ENCODE measurements around the gene ARHGAP6. TPM values are rescaled to one million over a fixed set of nuclear protein-coding genes. Genes with fewer than 3 reads are reported as not detected.
"Not testable (repeated sequence)": the region's sequence is repeated elsewhere in the genome, so short reads cannot be mapped to it uniquely, and the experiment has no call there.

ARHGAP6 gene
- total and polyA plus RNA-seq, 2 experiments from 2014 or later, result 0.26 to 0.59 TPM

DNA sequence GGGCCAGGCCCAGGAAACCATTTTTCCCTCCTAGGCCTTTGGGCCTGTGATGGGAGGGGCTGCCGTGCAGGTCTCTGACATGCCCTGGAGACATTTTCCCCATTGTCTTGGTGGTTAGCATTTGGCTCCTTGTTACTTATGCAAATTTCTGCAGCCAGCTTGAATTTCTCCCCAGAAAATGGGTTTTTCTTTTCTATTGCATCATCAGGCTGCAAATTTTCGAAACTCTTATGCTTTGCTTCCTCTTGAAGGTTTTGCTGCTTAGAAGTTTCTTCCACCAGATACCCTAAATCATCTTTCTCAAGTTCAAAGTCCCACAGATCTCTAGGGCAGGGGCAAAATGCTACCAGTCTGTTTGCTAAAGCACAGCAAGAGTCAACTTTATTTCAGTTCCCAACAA is 430.3 kb downstream of the ARHGAP6 start:
- not testable (repeated sequence) for ATAC-seq; H3K4me2 ChIP-seq; DNase-seq (ENCODE audit: low spot score); H4K20me1 ChIP-seq (replicated peaks; ENCODE audit: insufficient read depth); H3K36me3 ChIP-seq (ENCODE audit: insufficient read depth); H3K27ac Mint-ChIP-seq; H3K9me3 Mint-ChIP-seq; H3K79me2 ChIP-seq (replicated peaks; ENCODE audit: insufficient read depth); H3K9me2 ChIP-seq (ENCODE audit: insufficient read depth); H3K4me1 ChIP-seq (ENCODE audit: insufficient read depth); H3K4me1 Mint-ChIP-seq; H3K4me3 Mint-ChIP-seq; H3K27me3 Mint-ChIP-seq (ENCODE audit: insufficient read depth, low read depth, poor library complexity); H3F3A ChIP-seq (replicated peaks; ENCODE audit: low read depth); H2AFZ ChIP-seq; H3K36me3 Mint-ChIP-seq (ENCODE audit: low read depth); H3K4me3 ChIP-seq; H3K27ac ChIP-seq (ENCODE audit: low read depth); H3K27me3 ChIP-seq (ENCODE audit: insufficient read depth)

DNA sequence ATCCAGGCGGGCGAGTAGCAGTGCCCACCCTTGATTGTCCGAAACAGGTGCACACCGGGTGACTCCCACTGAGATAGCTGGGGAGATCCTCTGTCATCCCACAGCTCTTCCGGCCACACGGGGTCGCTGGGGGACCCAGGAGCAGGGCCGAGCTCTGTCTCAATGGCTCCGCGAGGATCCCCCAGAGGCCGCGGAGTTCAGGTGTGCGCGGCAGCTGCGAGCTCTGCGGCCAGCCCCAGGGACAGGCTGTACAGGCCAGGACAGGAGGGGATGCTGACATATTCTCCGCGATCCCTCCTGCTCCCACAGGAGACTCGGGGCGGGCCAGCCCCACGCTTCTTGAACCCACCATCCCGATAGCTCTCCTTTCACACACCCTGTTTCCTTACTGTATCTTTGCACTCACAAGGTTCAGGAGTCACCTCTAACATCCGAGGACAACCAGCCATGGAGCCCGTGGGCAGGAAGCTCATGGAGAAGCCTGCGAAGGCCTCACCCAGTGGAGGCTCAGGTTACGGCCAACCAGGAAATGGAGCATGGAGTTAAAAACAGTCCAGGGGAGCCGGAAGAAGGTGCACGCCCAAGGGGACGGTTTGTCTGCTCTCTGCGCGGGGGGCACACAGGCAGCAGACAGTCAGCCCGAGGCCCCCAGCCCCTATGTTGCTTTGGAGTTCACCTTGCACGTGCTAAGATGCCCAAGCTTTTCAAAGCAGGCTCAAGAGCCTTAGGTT is 450.4 kb downstream of the ARHGAP6 start:
- no peaks in the 10 kb centered on the region for H3K36me3 ChIP-seq (ENCODE audit: insufficient read depth)
- no peaks in the 10 kb centered on the region for H3K79me2 ChIP-seq (replicated peaks; ENCODE audit: insufficient read depth)
- no peaks in the 10 kb centered on the region for H3K9me2 ChIP-seq (ENCODE audit: insufficient read depth)
- no peaks in the 10 kb centered on the region for H4K20me1 ChIP-seq (replicated peaks; ENCODE audit: insufficient read depth)
- H3K4me3 ChIP-seq, result no peak overlapping the region
- H3K27ac ChIP-seq (ENCODE audit: low read depth), result no peak overlapping the region
- Mint-ChIP-seq H3K4me1 (no peaks in the 10 kb centered on the region), H3K36me3 (ENCODE audit: low read depth) (no peaks in the 10 kb centered on the region), H3K27me3 (ENCODE audit: insufficient read depth, low read depth, poor library complexity) (no peaks in the 10 kb centered on the region), H3K4me3 (no peak overlapping the region), H3K9me3 (0 out of 3 replicates have a peak, but pooled peaks cover 3% of the 10 kb centered on the region), H3K27ac (no peak overlapping the region)
- TF ChIP-seq, protein P1, sequence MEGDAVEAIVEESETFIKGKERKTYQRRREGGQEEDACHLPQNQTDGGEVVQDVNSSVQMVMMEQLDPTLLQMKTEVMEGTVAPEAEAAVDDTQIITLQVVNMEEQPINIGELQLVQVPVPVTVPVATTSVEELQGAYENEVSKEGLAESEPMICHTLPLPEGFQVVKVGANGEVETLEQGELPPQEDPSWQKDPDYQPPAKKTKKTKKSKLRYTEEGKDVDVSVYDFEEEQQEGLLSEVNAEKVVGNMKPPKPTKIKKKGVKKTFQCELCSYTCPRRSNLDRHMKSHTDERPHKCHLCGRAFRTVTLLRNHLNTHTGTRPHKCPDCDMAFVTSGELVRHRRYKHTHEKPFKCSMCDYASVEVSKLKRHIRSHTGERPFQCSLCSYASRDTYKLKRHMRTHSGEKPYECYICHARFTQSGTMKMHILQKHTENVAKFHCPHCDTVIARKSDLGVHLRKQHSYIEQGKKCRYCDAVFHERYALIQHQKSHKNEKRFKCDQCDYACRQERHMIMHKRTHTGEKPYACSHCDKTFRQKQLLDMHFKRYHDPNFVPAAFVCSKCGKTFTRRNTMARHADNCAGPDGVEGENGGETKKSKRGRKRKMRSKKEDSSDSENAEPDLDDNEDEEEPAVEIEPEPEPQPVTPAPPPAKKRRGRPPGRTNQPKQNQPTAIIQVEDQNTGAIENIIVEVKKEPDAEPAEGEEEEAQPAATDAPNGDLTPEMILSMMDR (conservative IDR thresholded peaks at IDR 0.05; ENCODE audit: low read depth in 2 of 2), result peak; percentile 36 to 65; a peak in 3 of 4 replicates
- no peak for TF ChIP-seq JUNB (IDR thresholded peaks at IDR 0.05; ENCODE audit: unreplicated experiment)
- H3K4me1 ChIP-seq (ENCODE audit: insufficient read depth), result no peaks in the 10 kb centered on the region
- ATAC-seq (peak; percentile 95), DNase-seq (ENCODE audit: low spot score) (peak; percentile 67)
- H3K4me2 ChIP-seq, result no peak overlapping the region
- no peaks in the 10 kb centered on the region for H3K27me3 ChIP-seq (ENCODE audit: insufficient read depth)
- H2AFZ ChIP-seq, result peak overlapping the region; percentile 74; the same call in 1 of the 2 replicates
- no peaks in the 10 kb centered on the region for H3F3A ChIP-seq (replicated peaks; ENCODE audit: low read depth)

DNA sequence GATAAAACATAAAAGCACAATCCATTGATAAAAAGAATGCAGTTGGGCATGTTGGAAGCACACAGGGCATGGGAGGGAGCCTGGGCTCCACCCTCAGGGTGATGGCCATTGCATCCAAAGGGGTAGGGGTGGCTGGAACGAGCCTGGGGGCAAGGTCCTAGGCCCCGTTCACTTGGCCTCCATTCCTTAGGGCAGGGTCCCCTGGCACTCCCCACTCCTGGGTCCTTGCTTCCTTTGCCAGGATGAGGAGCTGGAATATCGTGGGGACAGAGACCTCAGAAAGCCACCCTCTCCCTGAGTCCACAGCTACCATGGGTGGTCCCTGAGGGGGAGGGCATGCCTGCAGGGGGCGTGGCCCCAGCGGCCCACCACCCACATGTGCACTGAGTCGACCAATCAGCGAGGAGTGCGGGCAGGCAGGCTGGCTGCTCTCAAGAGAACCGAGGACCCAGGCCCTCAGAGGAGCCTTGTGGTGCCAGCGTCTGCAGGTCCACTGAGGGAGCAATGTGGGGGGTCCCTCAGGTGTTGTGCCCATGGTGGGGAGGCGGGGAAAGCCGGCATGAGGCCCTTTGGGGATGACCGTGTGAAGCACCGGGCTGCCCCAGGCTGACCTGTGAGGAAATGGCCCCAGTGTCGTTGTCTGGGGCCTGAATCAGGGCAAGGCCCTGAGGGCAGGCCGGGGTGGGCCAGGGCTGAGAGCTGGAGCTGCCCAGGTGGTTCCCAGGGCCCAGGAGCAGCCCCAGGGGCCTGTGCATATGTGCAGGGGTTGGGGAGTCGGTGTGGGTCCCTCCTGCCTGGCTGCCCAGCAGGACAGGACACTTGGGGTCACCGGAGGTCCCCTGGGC is 451.2 kb downstream of the ARHGAP6 start:
- Histone ChIP-seq H3K4me2 (no peak overlapping the region), H3K9me2 (ENCODE audit: insufficient read depth) (no peaks in the 10 kb centered on the region), H3K27me3 (ENCODE audit: insufficient read depth) (no peaks in the 10 kb centered on the region), H3K4me3 (no peak overlapping the region), H2AFZ (no peak overlapping the region), H3K27ac (ENCODE audit: low read depth) (no peak overlapping the region), H3K4me1 (ENCODE audit: insufficient read depth) (no peaks in the 10 kb centered on the region), H3K79me2 (replicated peaks; ENCODE audit: insufficient read depth) (no peaks in the 10 kb centered on the region), H3F3A (replicated peaks; ENCODE audit: low read depth) (no peaks in the 10 kb centered on the region), H4K20me1 (replicated peaks; ENCODE audit: insufficient read depth) (no peaks in the 10 kb centered on the region), H3K36me3 (ENCODE audit: insufficient read depth) (no peaks in the 10 kb centered on the region)
- ATAC-seq (peak; percentile 29; the same call in 1 of the 3 replicates), DNase-seq (ENCODE audit: low spot score) (no peak)
- H3K27ac Mint-ChIP-seq, result no peak overlapping the region
- no peak overlapping the region for H3K4me3 Mint-ChIP-seq
- H3K27me3 Mint-ChIP-seq (ENCODE audit: insufficient read depth, low read depth, poor library complexity), result no peaks in the 10 kb centered on the region
- TF ChIP-seq ZNF331 (CRISPR knock-in tag; IDR thresholded peaks at IDR 0.05; ENCODE audit: low read depth), result no peak
- H3K4me1 Mint-ChIP-seq, result no peaks in the 10 kb centered on the region
- H3K36me3 Mint-ChIP-seq (ENCODE audit: low read depth), result no peaks in the 10 kb centered on the region
- 0 out of 3 replicates have a peak, but pooled peaks cover 3% of the 10 kb centered on the region for H3K9me3 Mint-ChIP-seq
